Breast epithelium (tissue), 4 donors: ENCODE data around the gene EFCAB5. TPM values are rescaled to one million over a fixed set of nuclear protein-coding genes. Genes with fewer than 3 reads are reported as not detected.
"Not testable (repeated sequence)": the region's sequence is repeated elsewhere in the genome, so short reads cannot be mapped to it uniquely, and the experiment has no call there.

ENCODE experiments used
- DNase-seq, 2 donors: peaks; one replicate each; pipeline ENCODE4 v3.0.0-alpha.2; 2019; ENCODE audit warnings: low spot score in 2 of 2
- H3K27ac ChIP-seq, 2 donors: fragments of 200-600 bp; sonication (generic) in 1 of 2; one replicate each; pipeline ENCODE4 v1.5.1; 2016 to 2019; ENCODE audit warnings: mild to moderate bottlenecking in 1 of 2
- H3K27me3 ChIP-seq, 2 donors: fragments of 200-600 bp; sonication (generic) in 1 of 2; one replicate each; pipeline versions ENCODE4 v1.5.1 to v1.6.0; 2017 to 2019; ENCODE audit warnings: control low read depth in 1 of 2, mild to moderate bottlenecking in 1 of 2
- H3K36me3 ChIP-seq: fragments of 200-600 bp; one replicate; pipeline ENCODE4 v1.5.1; 2019
- H3K4me1 ChIP-seq, 2 donors: fragments of 200-600 bp; sonication (generic); one replicate each; pipeline ENCODE4 v1.5.1; 2016 to 2019; ENCODE audit warnings: control low read depth in 1 of 2
- H3K4me3 ChIP-seq, 3 donors: fragments of 200-600 bp; sonication (generic); 1 replicate in 2 of 3; 2 replicates in 1 of 3; pipeline ENCODE4 v1.5.1; 2016 to 2019; ENCODE audit warnings: mild to moderate bottlenecking in 3 of 3, moderate library complexity in 2 of 3
- H3K9me3 ChIP-seq, 2 donors: fragments of 200-600 bp; sonication (generic) in 1 of 2; one replicate each; pipeline ENCODE4 v1.5.1; 2016 to 2019; ENCODE audit warnings: control low read depth in 1 of 2
- POLR2A ChIP-seq: fragments of 450-650 bp; IDR thresholded peaks from one replicate; pipeline ENCODE4 v1.6.1; 2016; ENCODE audit warnings: antibody characterized with exemption, mild to moderate bottlenecking, moderate library complexity
- POLR2AphosphoS5 ChIP-seq, 3 donors: sonication (generic); formaldehyde crosslinking; IDR thresholded peaks; one replicate each; pipeline ENCODE4 v1.6.1; 2017; ENCODE audit warnings: antibody characterized with exemption in 3 of 3
- intact Hi-C: fragments of 100-400 bp; cut with DNase I; formaldehyde crosslinking; loops from one replicate; pipeline ENCODE4 v1.15.1; 2023; ENCODE audit warnings: low total_unique reads
- total RNA-seq, 3 donors: library from RNA; depleted of rRNA; stranded (reverse); fragments of >200 nt; gene quantifications; one replicate each; pipeline ENCODE4 v1.1.0, GENCODE V29; 2016
- TF ChIP-seq, protein P1 (sequence below), 3 donors: fragments of 450-650 bp; IDR thresholded peaks; one replicate each; pipeline ENCODE4 v1.5.1; 2016 to 2017; ENCODE audit warnings: antibody characterized with exemption in 3 of 3, mild to moderate bottlenecking in 3 of 3, moderate library complexity in 3 of 3

The EFCAB5 gene
- total RNA-seq, 3 donors from 2014 or later: 0.29 to 0.80 TPM; not detected in 1

DNA sequence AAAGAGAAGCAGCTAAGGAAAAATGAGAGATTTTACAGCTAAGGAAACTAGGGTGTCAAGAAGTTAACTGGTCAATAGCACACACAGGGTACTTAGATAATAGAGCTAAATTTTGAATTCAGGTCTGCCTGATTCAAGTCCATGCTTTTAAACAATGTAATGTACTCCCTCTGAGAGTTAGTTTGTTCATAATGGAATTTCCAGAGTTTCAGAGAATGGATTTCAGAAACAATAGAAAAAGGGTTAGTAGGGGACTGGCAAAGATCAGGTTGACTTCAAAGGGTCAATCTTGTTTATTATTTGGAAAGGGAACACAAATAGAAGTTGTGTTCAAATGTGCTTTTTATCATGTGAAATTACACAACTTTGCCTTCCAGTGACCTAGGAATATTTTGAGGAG is 193.1 kb downstream of the EFCAB5 start:
- no peaks in the 10 kb centered on the region for H3K27me3 ChIP-seq
- intact Hi-C loops: no loop called here

GRCh38 chr17:30137158-30137557 is 195.7 kb downstream of the EFCAB5 start:
- Histone ChIP-seq H3K4me3 (no peak overlapping the region), H3K9me3 (no peaks in the 10 kb centered on the region)

More for the DNA sequence above, 193.1 kb downstream of the EFCAB5 start:
- H3K4me3 ChIP-seq: no peak overlapping the region
- DNase-seq: no peak
- no peaks in the 10 kb centered on the region for H3K9me3 ChIP-seq
- TF ChIP-seq POLR2A (no peak), POLR2AphosphoS5 (IDR thresholded peaks at IDR 0.05) (no peak)
- TF ChIP-seq, protein P1, sequence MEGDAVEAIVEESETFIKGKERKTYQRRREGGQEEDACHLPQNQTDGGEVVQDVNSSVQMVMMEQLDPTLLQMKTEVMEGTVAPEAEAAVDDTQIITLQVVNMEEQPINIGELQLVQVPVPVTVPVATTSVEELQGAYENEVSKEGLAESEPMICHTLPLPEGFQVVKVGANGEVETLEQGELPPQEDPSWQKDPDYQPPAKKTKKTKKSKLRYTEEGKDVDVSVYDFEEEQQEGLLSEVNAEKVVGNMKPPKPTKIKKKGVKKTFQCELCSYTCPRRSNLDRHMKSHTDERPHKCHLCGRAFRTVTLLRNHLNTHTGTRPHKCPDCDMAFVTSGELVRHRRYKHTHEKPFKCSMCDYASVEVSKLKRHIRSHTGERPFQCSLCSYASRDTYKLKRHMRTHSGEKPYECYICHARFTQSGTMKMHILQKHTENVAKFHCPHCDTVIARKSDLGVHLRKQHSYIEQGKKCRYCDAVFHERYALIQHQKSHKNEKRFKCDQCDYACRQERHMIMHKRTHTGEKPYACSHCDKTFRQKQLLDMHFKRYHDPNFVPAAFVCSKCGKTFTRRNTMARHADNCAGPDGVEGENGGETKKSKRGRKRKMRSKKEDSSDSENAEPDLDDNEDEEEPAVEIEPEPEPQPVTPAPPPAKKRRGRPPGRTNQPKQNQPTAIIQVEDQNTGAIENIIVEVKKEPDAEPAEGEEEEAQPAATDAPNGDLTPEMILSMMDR (IDR thresholded peaks at IDR 0.05): no peak
- no peaks in the 10 kb centered on the region for H3K36me3 ChIP-seq
- no peaks in the 10 kb centered on the region for H3K4me1 ChIP-seq
- H3K27ac ChIP-seq: no peak overlapping the region

GRCh38 chr17:30147860-30148259 is 206.4 kb downstream of the EFCAB5 start:
- intact Hi-C loops, H3K4me1 ChIP-seq, H3K27me3 ChIP-seq, H3K36me3 ChIP-seq, H3K9me3 ChIP-seq, H3K27ac ChIP-seq, H3K4me3 ChIP-seq, DNase-seq: not testable (repeated sequence)

More at GRCh38 chr17:30137158-30137557, 195.7 kb downstream of the EFCAB5 start:
- no peaks in the 10 kb centered on the region for H3K4me1 ChIP-seq
- intact Hi-C loops: no loop called here
- no peaks in the 10 kb centered on the region for H3K27me3 ChIP-seq
- TF ChIP-seq POLR2AphosphoS5 (IDR thresholded peaks at IDR 0.05): no peak
- TF ChIP-seq, protein P1 (IDR thresholded peaks at IDR 0.05): no peak
- TF ChIP-seq POLR2A: no peak
- DNase-seq: no peak
- H3K36me3 ChIP-seq: no peaks in the 10 kb centered on the region
- no peak overlapping the region for H3K27ac ChIP-seq

- intact Hi-C loops: no loop called here
- Histone ChIP-seq H3K4me3 (no peak overlapping the region), H3K27me3 (no peaks in the 10 kb centered on the region), H3K27ac (no peak overlapping the region), H3K9me3 (no peaks in the 10 kb centered on the region), H3K4me1 (no peaks in the 10 kb centered on the region), H3K36me3 (no peaks in the 10 kb centered on the region)
- TF ChIP-seq POLR2AphosphoS5 (IDR thresholded peaks at IDR 0.05) (no peak), POLR2A (no peak)
- TF ChIP-seq, protein P1 (IDR thresholded peaks at IDR 0.05): no peak
- DNase-seq: no peak
Observed at GRCh38 chr17:30148376-30148775, 206.9 kb downstream of the EFCAB5 start.

DNA sequence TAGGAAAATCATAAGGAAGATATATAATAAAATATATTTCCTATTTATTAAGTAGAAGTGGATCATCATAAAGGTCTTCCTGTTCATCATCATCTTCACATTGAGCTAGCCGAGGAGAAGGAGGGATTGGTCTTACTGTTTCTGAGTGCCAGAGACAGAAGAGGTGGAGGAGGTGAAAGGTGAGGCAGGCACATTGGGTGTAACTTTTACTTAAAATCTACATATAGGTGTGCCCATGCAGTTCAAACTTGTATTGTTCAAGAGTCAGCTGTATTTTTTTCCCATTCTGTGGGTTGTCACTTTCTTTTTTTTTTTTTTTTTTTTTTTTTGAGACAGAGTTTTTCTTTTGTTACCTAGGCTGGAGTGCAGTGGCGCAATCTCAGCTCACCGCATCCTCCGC is 210.0 kb downstream of the EFCAB5 start:
- Histone ChIP-seq H3K36me3 (no peaks in the 10 kb centered on the region), H3K9me3 (no peaks in the 10 kb centered on the region), H3K27me3 (no peaks in the 10 kb centered on the region), H3K27ac (no peak overlapping the region), H3K4me1 (no peaks in the 10 kb centered on the region), H3K4me3 (no peak overlapping the region)
- TF ChIP-seq, protein P1 (IDR thresholded peaks at IDR 0.05): no peak
- no peak for TF ChIP-seq POLR2AphosphoS5 (IDR thresholded peaks at IDR 0.05)
- no peak for TF ChIP-seq POLR2A
- no peak for DNase-seq
- intact Hi-C loops: no loop called here

DNA sequence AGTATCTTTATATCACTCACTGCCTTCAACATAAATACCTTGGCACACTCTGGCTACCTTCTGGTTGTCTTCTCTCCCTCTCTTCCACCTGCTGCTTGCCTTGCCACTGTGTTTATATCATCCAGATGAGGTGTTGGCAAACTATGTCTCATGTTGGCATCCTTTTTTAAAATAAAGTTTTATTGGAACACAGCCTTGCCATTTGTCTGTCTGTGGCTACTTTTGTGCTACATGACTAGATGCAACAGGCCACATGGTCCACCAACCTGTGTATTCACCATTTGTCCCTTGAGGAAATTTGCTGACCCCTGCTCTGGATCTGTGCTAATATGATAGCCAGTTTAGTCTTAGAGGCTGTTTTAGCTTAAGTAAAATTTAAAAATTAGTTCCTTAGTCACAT is 212.0 kb downstream of the EFCAB5 start:
- Histone ChIP-seq H3K36me3 (no peaks in the 10 kb centered on the region), H3K4me3 (no peak overlapping the region), H3K4me1 (no peaks in the 10 kb centered on the region), H3K27ac (no peak overlapping the region), H3K9me3 (no peaks in the 10 kb centered on the region), H3K27me3 (no peaks in the 10 kb centered on the region)
- no peak for DNase-seq
- intact Hi-C loops: no loop called here
- TF ChIP-seq POLR2AphosphoS5 (IDR thresholded peaks at IDR 0.05) (no peak), POLR2A (no peak)
- TF ChIP-seq, protein P1 (IDR thresholded peaks at IDR 0.05): no peak
